ENCODE results near the gene CDCP1. TPM values are rescaled to one million over a fixed set of nuclear protein-coding genes. Genes with fewer than 3 reads are reported as not detected.

Gene CDCP1
- total and polyA plus RNA-seq, 2 experiments from 2014 or later, result 5.4 to 8.8 TPM

GRCh38 chr3:45075821-45076625 lies 70.2 kb downstream of the CDCP1 start:
- 0 out of 2 replicates have a peak, but pooled peaks cover 3% of the 10 kb centered on the region for H3F3A ChIP-seq (ENCODE audit: insufficient read depth)
- no peak for TF ChIP-seq EZH2 (IDR thresholded peaks at IDR 0.05; ENCODE audit: insufficient read depth, poor library complexity, severe bottlenecking)
- no peak for TF ChIP-seq EZH2phosphoT487 (IDR thresholded peaks at IDR 0.05; ENCODE audit: insufficient read depth, low read depth)
- H3K27ac ChIP-seq, result no peak overlapping the region
- H3K4me2 ChIP-seq (ENCODE audit: unreplicated experiment), result no peak overlapping the region
- no peaks in the 10 kb centered on the region for H3K9me2 ChIP-seq (ENCODE audit: insufficient read depth)
- no peaks in the 10 kb centered on the region for H3K36me3 ChIP-seq (ENCODE audit: low read depth)
- DNase-seq, result no peak
- no peak overlapping the region for H3K9ac ChIP-seq
- WGBS, 2 experiments (ENCODE audit: low coverage in 1 of 2, low lambda C conversion rate in 2 of 2, missing lambda C conversion rate in 2 of 2), result 90 to 92% methylated on average over 11 of the region's 11 CpGs
- no peaks in the 10 kb centered on the region for H3K27me3 ChIP-seq (replicated peaks; ENCODE audit: insufficient read depth)
- H3K79me2 ChIP-seq (ENCODE audit: insufficient read depth), result no peaks in the 10 kb centered on the region
- H3K9me3 ChIP-seq (ENCODE audit: low read depth), result no peaks in the 10 kb centered on the region
- in situ Hi-C loops (cut with MboI), result no loop called here
- H2AFZ ChIP-seq, result no peak overlapping the region
- no peaks in the 10 kb centered on the region for H3K4me1 ChIP-seq (ENCODE audit: insufficient read depth)
- H3K4me3 ChIP-seq, result no peak overlapping the region
- H4K20me1 ChIP-seq (ENCODE audit: insufficient read depth), result no peaks in the 10 kb centered on the region

GRCh38 chr3:45071075-45071474 lies 75.1 kb downstream of the CDCP1 start:
- no peak for DNase-seq
- H3K4me2 ChIP-seq (ENCODE audit: unreplicated experiment), result no peak overlapping the region
- peaks cover 7% of the 10 kb centered on the region for H3K4me1 ChIP-seq (ENCODE audit: insufficient read depth)
- no peak overlapping the region for H2AFZ ChIP-seq
- no peaks in the 10 kb centered on the region for H3K36me3 ChIP-seq (ENCODE audit: low read depth)
- H3K9me2 ChIP-seq (ENCODE audit: insufficient read depth), result no peaks in the 10 kb centered on the region
- in situ Hi-C loops (cut with MboI), result no loop called here
- H3K79me2 ChIP-seq (ENCODE audit: insufficient read depth), result no peaks in the 10 kb centered on the region
- no peaks in the 10 kb centered on the region for H4K20me1 ChIP-seq (ENCODE audit: insufficient read depth)
- no peaks in the 10 kb centered on the region for H3K27me3 ChIP-seq (replicated peaks; ENCODE audit: insufficient read depth)
- H3F3A ChIP-seq (ENCODE audit: insufficient read depth), result peaks cover 15% of the 10 kb centered on the region; the same call in 1 of the 2 replicates
- no peak overlapping the region for H3K4me3 ChIP-seq
- H3K9ac ChIP-seq, result no peak overlapping the region
- TF ChIP-seq EZH2phosphoT487 (IDR thresholded peaks at IDR 0.05; ENCODE audit: insufficient read depth, low read depth) (no peak), EZH2 (IDR thresholded peaks at IDR 0.05; ENCODE audit: insufficient read depth, poor library complexity, severe bottlenecking) (no peak)
- no peaks in the 10 kb centered on the region for H3K9me3 ChIP-seq (ENCODE audit: low read depth)
- H3K27ac ChIP-seq, result no peak overlapping the region

- H3K27ac ChIP-seq, result no peak overlapping the region
Observed at GRCh38 chr3:45067941-45068340, 78.2 kb downstream of the CDCP1 start.

GRCh38 chr3:45067486-45067885 lies 78.7 kb downstream of the CDCP1 start:
- no peaks in the 10 kb centered on the region for H3K36me3 ChIP-seq (ENCODE audit: low read depth)
- no peak overlapping the region for H3K4me2 ChIP-seq (ENCODE audit: unreplicated experiment)
- H3K9ac ChIP-seq, result no peak overlapping the region
- H3K27ac ChIP-seq, result no peak overlapping the region
- in situ Hi-C loops (cut with MboI), result no loop called here
- peaks cover 26% of the 10 kb centered on the region for H3K4me1 ChIP-seq (ENCODE audit: insufficient read depth)
- H3K9me2 ChIP-seq (ENCODE audit: insufficient read depth), result no peaks in the 10 kb centered on the region
- H3F3A ChIP-seq (ENCODE audit: insufficient read depth), result peaks cover 32% of the 10 kb centered on the region
- H3K9me3 ChIP-seq (ENCODE audit: low read depth), result no peaks in the 10 kb centered on the region
- no peaks in the 10 kb centered on the region for H4K20me1 ChIP-seq (ENCODE audit: insufficient read depth)
- no peak overlapping the region for H3K4me3 ChIP-seq
- DNase-seq, result peak; percentile 24
- H2AFZ ChIP-seq, result no peak overlapping the region
- H3K79me2 ChIP-seq (ENCODE audit: insufficient read depth), result no peaks in the 10 kb centered on the region
- H3K27me3 ChIP-seq (replicated peaks; ENCODE audit: insufficient read depth), result no peaks in the 10 kb centered on the region
- TF ChIP-seq EZH2 (IDR thresholded peaks at IDR 0.05; ENCODE audit: insufficient read depth, poor library complexity, severe bottlenecking), result no peak
- no peak for TF ChIP-seq EZH2phosphoT487 (IDR thresholded peaks at IDR 0.05; ENCODE audit: insufficient read depth, low read depth)
- WGBS, 2 experiments (ENCODE audit: low coverage in 1 of 2, low lambda C conversion rate in 2 of 2, missing lambda C conversion rate in 2 of 2), result 82 to 86% methylated on average over 3 of the region's 4 CpGs

More at GRCh38 chr3:45067941-45068340, 78.2 kb downstream of the CDCP1 start:
- Histone ChIP-seq H3K27me3 (replicated peaks; ENCODE audit: insufficient read depth) (no peaks in the 10 kb centered on the region), H3K9me2 (ENCODE audit: insufficient read depth) (no peaks in the 10 kb centered on the region), H3K79me2 (ENCODE audit: insufficient read depth) (no peaks in the 10 kb centered on the region), H3K9ac (no peak overlapping the region), H4K20me1 (ENCODE audit: insufficient read depth) (no peaks in the 10 kb centered on the region), H3K9me3 (ENCODE audit: low read depth) (no peaks in the 10 kb centered on the region), H3K36me3 (ENCODE audit: low read depth) (no peaks in the 10 kb centered on the region), H2AFZ (no peak overlapping the region), H3F3A (ENCODE audit: insufficient read depth) (peaks cover 32% of the 10 kb centered on the region), H3K4me3 (no peak overlapping the region), H3K4me2 (ENCODE audit: unreplicated experiment) (no peak overlapping the region), H3K4me1 (ENCODE audit: insufficient read depth) (peaks cover 26% of the 10 kb centered on the region)
- in situ Hi-C loops (cut with MboI), result no loop called here
- WGBS, 2 experiments (ENCODE audit: low coverage in 1 of 2, low lambda C conversion rate in 2 of 2, missing lambda C conversion rate in 2 of 2), result 86% methylated on average over 3 of the region's 3 CpGs
- DNase-seq, result no peak
- no peak for TF ChIP-seq EZH2phosphoT487 (IDR thresholded peaks at IDR 0.05; ENCODE audit: insufficient read depth, low read depth)
- TF ChIP-seq EZH2 (IDR thresholded peaks at IDR 0.05; ENCODE audit: insufficient read depth, poor library complexity, severe bottlenecking), result no peak

Measured in GM23248 (cell line).